Breast epithelium (tissue), 4 donors: ENCODE results near the gene SCUBE2. TPM values are rescaled to one million over a fixed set of nuclear protein-coding genes. Genes with fewer than 3 reads are reported as not detected.

Source experiments
- DNase-seq, 2 donors: peaks; one replicate each; pipeline ENCODE4 v3.0.0-alpha.2; 2019; ENCODE audit warnings: low spot score in 2 of 2
- H3K27ac ChIP-seq, 2 donors: fragments of 200-600 bp; sonication (generic) in 1 of 2; one replicate each; pipeline ENCODE4 v1.5.1; 2016 to 2019; ENCODE audit warnings: mild to moderate bottlenecking in 1 of 2
- H3K27me3 ChIP-seq, 2 donors: fragments of 200-600 bp; sonication (generic) in 1 of 2; one replicate each; pipeline versions ENCODE4 v1.5.1 to v1.6.0; 2017 to 2019; ENCODE audit warnings: control low read depth in 1 of 2, mild to moderate bottlenecking in 1 of 2
- H3K36me3 ChIP-seq: fragments of 200-600 bp; one replicate; pipeline ENCODE4 v1.5.1; 2019
- H3K4me1 ChIP-seq, 2 donors: fragments of 200-600 bp; sonication (generic); one replicate each; pipeline ENCODE4 v1.5.1; 2016 to 2019; ENCODE audit warnings: control low read depth in 1 of 2
- H3K4me3 ChIP-seq, 3 donors: fragments of 200-600 bp; sonication (generic); 1 replicate in 2 of 3; 2 replicates in 1 of 3; pipeline ENCODE4 v1.5.1; 2016 to 2019; ENCODE audit warnings: mild to moderate bottlenecking in 3 of 3, moderate library complexity in 2 of 3
- H3K9me3 ChIP-seq, 2 donors: fragments of 200-600 bp; sonication (generic) in 1 of 2; one replicate each; pipeline ENCODE4 v1.5.1; 2016 to 2019; ENCODE audit warnings: control low read depth in 1 of 2
- POLR2A ChIP-seq: fragments of 450-650 bp; IDR thresholded peaks from one replicate; pipeline ENCODE4 v1.6.1; 2016; ENCODE audit warnings: antibody characterized with exemption, mild to moderate bottlenecking, moderate library complexity
- POLR2AphosphoS5 ChIP-seq, 3 donors: sonication (generic); formaldehyde crosslinking; IDR thresholded peaks; one replicate each; pipeline ENCODE4 v1.6.1; 2017; ENCODE audit warnings: antibody characterized with exemption in 3 of 3
- intact Hi-C: fragments of 100-400 bp; cut with DNase I; formaldehyde crosslinking; loops from one replicate; pipeline ENCODE4 v1.15.1; 2023; ENCODE audit warnings: low total_unique reads
- total RNA-seq, 3 donors: library from RNA; depleted of rRNA; stranded (reverse); fragments of >200 nt; gene quantifications; one replicate each; pipeline ENCODE4 v1.1.0, GENCODE V29; 2016
- TF ChIP-seq, protein P1 (sequence below), 3 donors: fragments of 450-650 bp; IDR thresholded peaks; one replicate each; pipeline ENCODE4 v1.5.1; 2016 to 2017; ENCODE audit warnings: antibody characterized with exemption in 3 of 3, mild to moderate bottlenecking in 3 of 3, moderate library complexity in 3 of 3

Gene SCUBE2
- total RNA-seq, 3 donors from 2014 or later = 35.7 to 139 (median 78.7) TPM

DNA sequence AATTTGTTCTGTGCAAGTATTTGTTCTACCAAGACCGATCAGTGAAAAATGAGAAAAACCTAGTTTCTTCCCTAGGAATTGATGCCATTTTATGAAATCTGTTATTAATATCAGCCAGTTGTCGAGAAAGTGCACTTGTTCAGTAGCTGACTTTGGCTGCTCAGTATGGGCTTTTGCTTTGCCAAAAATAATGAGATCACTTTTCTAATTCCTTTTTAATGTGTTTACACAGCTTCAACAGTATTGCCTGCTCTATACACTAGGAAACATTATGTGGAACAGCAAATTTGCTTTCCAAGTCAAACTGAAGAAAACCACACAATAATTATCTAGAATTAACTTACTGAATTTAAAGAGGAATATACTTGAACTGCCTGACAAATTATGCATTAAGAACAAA lies 34.4 kb downstream of the SCUBE2 start:
- Histone ChIP-seq H3K27me3 (no peaks in the 10 kb centered on the region), H3K4me1 (no peaks in the 10 kb centered on the region), H3K9me3 (no peaks in the 10 kb centered on the region), H3K4me3 (no peak overlapping the region), H3K36me3 (no peaks in the 10 kb centered on the region), H3K27ac (peak overlapping the region in 1 of 2 donors; percentile 41)
- intact Hi-C loops = no loop called here
- TF ChIP-seq POLR2A (no peak), POLR2AphosphoS5 (IDR thresholded peaks at IDR 0.05) (no peak)
- TF ChIP-seq, protein P1, sequence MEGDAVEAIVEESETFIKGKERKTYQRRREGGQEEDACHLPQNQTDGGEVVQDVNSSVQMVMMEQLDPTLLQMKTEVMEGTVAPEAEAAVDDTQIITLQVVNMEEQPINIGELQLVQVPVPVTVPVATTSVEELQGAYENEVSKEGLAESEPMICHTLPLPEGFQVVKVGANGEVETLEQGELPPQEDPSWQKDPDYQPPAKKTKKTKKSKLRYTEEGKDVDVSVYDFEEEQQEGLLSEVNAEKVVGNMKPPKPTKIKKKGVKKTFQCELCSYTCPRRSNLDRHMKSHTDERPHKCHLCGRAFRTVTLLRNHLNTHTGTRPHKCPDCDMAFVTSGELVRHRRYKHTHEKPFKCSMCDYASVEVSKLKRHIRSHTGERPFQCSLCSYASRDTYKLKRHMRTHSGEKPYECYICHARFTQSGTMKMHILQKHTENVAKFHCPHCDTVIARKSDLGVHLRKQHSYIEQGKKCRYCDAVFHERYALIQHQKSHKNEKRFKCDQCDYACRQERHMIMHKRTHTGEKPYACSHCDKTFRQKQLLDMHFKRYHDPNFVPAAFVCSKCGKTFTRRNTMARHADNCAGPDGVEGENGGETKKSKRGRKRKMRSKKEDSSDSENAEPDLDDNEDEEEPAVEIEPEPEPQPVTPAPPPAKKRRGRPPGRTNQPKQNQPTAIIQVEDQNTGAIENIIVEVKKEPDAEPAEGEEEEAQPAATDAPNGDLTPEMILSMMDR (IDR thresholded peaks at IDR 0.05) = no peak
- DNase-seq = no peak

DNA sequence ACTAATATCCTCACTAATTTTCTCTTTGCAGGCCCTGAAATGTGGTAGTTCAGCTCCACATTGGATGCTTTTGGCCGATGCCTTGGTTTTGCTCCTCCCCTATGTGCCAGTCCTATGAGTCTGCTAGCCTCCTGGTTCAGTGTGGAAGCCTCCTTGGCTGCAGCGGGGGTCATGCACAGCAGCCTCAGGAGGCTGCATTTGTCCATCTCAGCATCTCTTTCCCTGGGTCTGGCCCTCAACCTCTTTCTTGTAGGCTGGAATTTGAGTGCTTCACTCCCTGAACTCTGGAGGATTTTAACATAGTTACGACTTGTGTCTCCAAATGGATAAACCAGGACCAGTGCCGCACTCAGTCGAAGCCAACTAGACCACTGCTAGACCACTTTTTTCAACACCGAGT lies 34.9 kb downstream of the SCUBE2 start:
- intact Hi-C loops = no loop called here
- peak overlapping the region in 1 of 2 donors; percentile 41 for H3K27ac ChIP-seq

DNA sequence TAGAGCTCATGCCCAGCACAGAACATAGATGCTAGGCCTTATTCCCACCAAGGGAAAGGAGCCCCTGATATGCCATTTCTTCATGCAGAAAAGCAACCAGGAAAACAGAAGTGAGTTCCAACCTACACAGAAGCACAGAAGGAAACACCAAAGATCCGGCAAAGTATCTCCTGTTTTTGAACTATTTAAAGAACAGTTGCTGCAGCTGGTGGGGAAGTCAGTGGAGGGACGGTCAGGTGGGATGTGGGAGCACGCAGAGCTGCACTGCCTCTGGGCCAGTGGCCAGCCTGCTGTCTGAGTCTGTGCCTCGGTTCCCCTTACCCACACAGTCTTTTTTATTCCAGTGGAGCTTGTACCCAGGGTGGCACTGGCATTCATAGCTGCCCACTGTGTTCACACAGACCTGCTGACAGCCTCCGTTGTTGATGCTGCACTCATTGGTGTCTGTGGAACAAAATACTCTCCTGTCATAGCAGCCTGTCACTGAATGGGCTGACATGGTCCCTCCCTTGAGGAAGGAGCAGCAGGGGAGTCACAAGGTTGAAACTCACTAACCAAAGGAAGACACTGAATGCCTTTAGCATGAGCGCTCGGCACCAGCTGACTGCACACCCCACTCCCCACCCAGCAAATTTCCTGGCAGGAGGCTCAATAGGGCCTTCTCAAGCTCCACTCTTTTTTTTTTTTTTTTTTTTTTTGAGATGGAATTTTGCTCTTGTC lies 37.9 kb downstream of the SCUBE2 start:
- intact Hi-C loops = no loop called here
- Histone ChIP-seq H3K27me3 (no peaks in the 10 kb centered on the region), H3K4me3 (no peak overlapping the region), H3K4me1 (peaks cover 0 to under 1% of the 10 kb centered on the region in 2 donors), H3K36me3 (no peaks in the 10 kb centered on the region), H3K9me3 (no peaks in the 10 kb centered on the region), H3K27ac (no peak overlapping the region)
- TF ChIP-seq POLR2A (no peak), POLR2AphosphoS5 (IDR thresholded peaks at IDR 0.05) (no peak)
- TF ChIP-seq, protein P1 (IDR thresholded peaks at IDR 0.05) = no peak
- DNase-seq = no peak

More for the DNA sequence above, 34.9 kb downstream of the SCUBE2 start:
- no peak for DNase-seq
- TF ChIP-seq, protein P1 (IDR thresholded peaks at IDR 0.05) = no peak
- TF ChIP-seq POLR2A (no peak), POLR2AphosphoS5 (IDR thresholded peaks at IDR 0.05) (no peak)
- H3K27me3 ChIP-seq = no peaks in the 10 kb centered on the region
- no peaks in the 10 kb centered on the region for H3K4me1 ChIP-seq
- H3K36me3 ChIP-seq = no peaks in the 10 kb centered on the region
- H3K4me3 ChIP-seq = no peak overlapping the region
- no peaks in the 10 kb centered on the region for H3K9me3 ChIP-seq

DNA sequence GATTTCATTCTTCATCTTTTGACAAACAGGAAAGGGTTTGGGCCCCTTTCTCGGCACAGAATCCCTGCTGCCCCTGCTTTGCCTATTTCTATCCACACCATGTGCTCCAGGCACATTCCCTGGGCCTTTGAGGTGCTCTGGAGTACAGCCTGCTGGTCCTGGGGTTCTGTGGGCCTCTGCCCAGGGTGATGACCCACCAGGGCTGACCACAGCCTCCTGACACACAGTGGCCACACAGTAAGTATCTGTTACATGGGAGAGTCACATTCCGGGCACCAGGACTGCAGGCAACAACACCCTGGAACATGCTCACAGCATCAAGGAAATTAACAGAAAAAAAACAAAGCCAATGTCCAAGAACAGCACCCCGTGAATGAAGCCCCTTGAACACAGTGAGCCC lies 39.1 kb downstream of the SCUBE2 start:
- H3K9me3 ChIP-seq = no peaks in the 10 kb centered on the region
- TF ChIP-seq, protein P1 (IDR thresholded peaks at IDR 0.05) = no peak
- TF ChIP-seq POLR2AphosphoS5 (IDR thresholded peaks at IDR 0.05) (no peak), POLR2A (no peak)
- no peak overlapping the region for H3K27ac ChIP-seq
- H3K36me3 ChIP-seq = no peaks in the 10 kb centered on the region
- intact Hi-C loops = no loop called here
- no peak for DNase-seq
- H3K4me1 ChIP-seq = peaks cover 0 to 5% of the 10 kb centered on the region in 2 donors
- H3K4me3 ChIP-seq = no peak overlapping the region
- no peaks in the 10 kb centered on the region for H3K27me3 ChIP-seq

DNA sequence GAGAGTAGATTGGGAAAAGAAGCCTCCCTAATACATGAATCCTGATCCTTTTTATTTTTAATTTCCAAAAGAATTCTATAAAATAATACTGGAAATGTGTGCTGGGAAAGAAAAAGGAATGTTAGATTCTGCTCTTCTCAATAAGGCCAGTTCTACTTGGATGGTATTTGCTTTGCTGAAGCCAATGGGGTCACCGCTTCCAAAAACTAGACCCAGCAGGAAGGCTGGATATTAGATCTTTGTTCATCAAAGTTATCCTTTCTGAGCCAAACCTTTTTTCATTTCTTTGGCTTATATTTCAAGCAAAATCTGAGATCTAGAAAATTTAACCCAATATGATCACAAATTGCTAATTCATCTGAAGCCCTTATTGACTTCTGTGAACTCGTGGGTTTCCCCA lies 41.4 kb downstream of the SCUBE2 start:
- no peak for DNase-seq
- Histone ChIP-seq H3K4me3 (no peak overlapping the region), H3K9me3 (no peaks in the 10 kb centered on the region), H3K27me3 (no peaks in the 10 kb centered on the region), H3K4me1 (peaks cover 0 to 9% of the 10 kb centered on the region in 2 donors), H3K27ac (no peak overlapping the region), H3K36me3 (no peaks in the 10 kb centered on the region)
- TF ChIP-seq POLR2A (no peak), POLR2AphosphoS5 (IDR thresholded peaks at IDR 0.05) (no peak)
- TF ChIP-seq, protein P1 (IDR thresholded peaks at IDR 0.05) = no peak
- intact Hi-C loops = no loop called here
